Activated B cell treated with CpG ODN at 0.5 μM for 24 hours (primary cell): ENCODE results near the gene CCIN. TPM values are rescaled to one million over a fixed set of nuclear protein-coding genes. Genes with fewer than 3 reads are reported as not detected.

Experiments
- ATAC-seq: fragments of 200-7000 bp; cut with Tn5 transposase; one replicate; pipeline ENCODE4 v1.10.0; 2021; ENCODE audit warnings: low read depth, mild to moderate bottlenecking, moderate library complexity
- CTCF ChIA-PET: fragments of 350-600 bp; sonication (Branson Sonifier 250); formaldehyde crosslinking; loops from one replicate; lab custom pipeline; 2021; ENCODE audit warnings: antibody characterized with exemption; lab: Charles Lee
- POLR2A ChIA-PET: fragments of 350-600 bp; sonication (Branson Sonifier 250); formaldehyde crosslinking; loops from one replicate; lab custom pipeline; 2021; ENCODE audit warnings: antibody characterized with exemption; lab: Charles Lee
- DNase-seq: peaks from one replicate; pipeline ENCODE4 v3.0.0; 2022
- H3K27ac Mint-ChIP-seq: one replicate; pipeline ENCODE4 v1.8.0; 2020; ENCODE audit warnings: mixed read lengths
- H3K27me3 Mint-ChIP-seq: one replicate; pipeline ENCODE4 v1.8.0; 2021; ENCODE audit warnings: mixed read lengths
- H3K36me3 Mint-ChIP-seq: one replicate; pipeline ENCODE4 v1.8.0; 2021; ENCODE audit warnings: low read depth, mixed read lengths
- H3K4me1 Mint-ChIP-seq: one replicate; pipeline ENCODE4 v1.8.0; 2021; ENCODE audit warnings: mixed read lengths
- H3K4me3 Mint-ChIP-seq: one replicate; pipeline ENCODE4 v1.8.0; 2020; ENCODE audit warnings: mild to moderate bottlenecking, mixed read lengths
- H3K9me3 Mint-ChIP-seq: one replicate; pipeline ENCODE4 v1.8.0; 2020; ENCODE audit warnings: mixed read lengths
- CTCF ChIP-seq: fragments of 200-600 bp; IDR thresholded peaks from one replicate; pipeline ENCODE4 v1.8.0; 2022; ENCODE audit warnings: antibody characterized with exemption, mild to moderate bottlenecking
- intact Hi-C: fragments of 100-400 bp; cut with micrococcal nuclease; formaldehyde crosslinking; loops from one replicate; pipeline ENCODE4 v1.15.1; 2024
- total RNA-seq: library from RNA; stranded (reverse); gene quantifications from 2 replicates; pipeline ENCODE4 v1.2.3, GENCODE V29; 2022

Gene CCIN
- total RNA-seq, 1 donor from 2014 or later: not detected

- CTCF ChIA-PET: no interaction called here
- POLR2A ChIA-PET: interaction anchor here (1.5 kb wide), 1 partner anchor 16 kb away, joined by 5 read pairs; no protein-coding TSS in a partner anchor
- H3K9me3 Mint-ChIP-seq: no peaks in the 10 kb centered on the region
Observed at GRCh38 chr9:36161187-36161586, 8.0 kb upstream of the CCIN start.

GRCh38 chr9:36162211-36162738 lies 6.9 kb upstream of the CCIN start:
- no peak for TF ChIP-seq CTCF
- DNase-seq: no peak
- Mint-ChIP-seq H3K27me3 (no peaks in the 10 kb centered on the region), H3K27ac (no peak overlapping the region), H3K36me3 (peaks cover 4% of the 10 kb centered on the region), H3K9me3 (no peaks in the 10 kb centered on the region), H3K4me3 (no peak overlapping the region), H3K4me1 (peaks cover 7% of the 10 kb centered on the region)
- no peak for ATAC-seq
- ChIA-PET CTCF (interaction anchor here (10.6 kb wide), 1 partner anchor 60 kb away, joined by 299 read pairs; no protein-coding TSS in a partner anchor), POLR2A (no interaction called here)
- intact Hi-C loops: no loop called here

More at GRCh38 chr9:36161187-36161586, 8.0 kb upstream of the CCIN start:
- Mint-ChIP-seq H3K4me1 (peaks cover under 1% of the 10 kb centered on the region), H3K27ac (no peak overlapping the region), H3K27me3 (no peaks in the 10 kb centered on the region), H3K36me3 (peaks cover 9% of the 10 kb centered on the region), H3K4me3 (no peak overlapping the region)
- DNase-seq (no peak), ATAC-seq (no peak)
- TF ChIP-seq CTCF: no peak
- intact Hi-C loops: no loop called here

- Mint-ChIP-seq H3K27ac (no peak overlapping the region), H3K27me3 (no peaks in the 10 kb centered on the region), H3K9me3 (no peaks in the 10 kb centered on the region), H3K4me1 (peaks cover 7% of the 10 kb centered on the region), H3K36me3 (peaks cover 4% of the 10 kb centered on the region), H3K4me3 (no peak overlapping the region)
- intact Hi-C loops: no loop called here
- ATAC-seq: no peak
- CTCF ChIA-PET: interaction anchor here (1.8 to 10.6 kb wide), 2 partner anchors 26 to 61 kb away, joined by 7 to 299 read pairs; partner anchors contain the start of gene GLIPR2
- POLR2A ChIA-PET: interaction anchor here (1.3 kb wide), 1 partner anchor 11 kb away, joined by 3 read pairs; no protein-coding TSS in a partner anchor
- TF ChIP-seq CTCF: no peak
- DNase-seq: no peak
Observed at GRCh38 chr9:36163049-36163785, 6.0 kb upstream of the CCIN start.

- H3K36me3 Mint-ChIP-seq: peaks cover 2% of the 10 kb centered on the region
- POLR2A ChIA-PET: interaction anchor here (1.3 kb wide), 1 partner anchor 11 kb away, joined by 3 read pairs; no protein-coding TSS in a partner anchor
- no peaks in the 10 kb centered on the region for H3K27me3 Mint-ChIP-seq
- H3K4me3 Mint-ChIP-seq: no peak overlapping the region
- no peaks in the 10 kb centered on the region for H3K9me3 Mint-ChIP-seq
- DNase-seq (no peak), ATAC-seq (no peak)
- no peak for TF ChIP-seq CTCF
- no peak overlapping the region for H3K27ac Mint-ChIP-seq
- peaks cover 7% of the 10 kb centered on the region for H3K4me1 Mint-ChIP-seq
- CTCF ChIA-PET: interaction anchor here (1.2 to 10.6 kb wide), 3 partner anchors 27 to 140 kb away, joined by 3 to 299 read pairs (median 7); partner anchors contain the start of gene GLIPR2
- intact Hi-C loops: no loop called here
Observed at GRCh38 chr9:36163786-36164170, 5.4 kb upstream of the CCIN start.

- Mint-ChIP-seq H3K36me3 (peaks cover 1% of the 10 kb centered on the region), H3K27me3 (no peaks in the 10 kb centered on the region), H3K9me3 (no peaks in the 10 kb centered on the region), H3K4me3 (no peak overlapping the region), H3K27ac (no peak overlapping the region), H3K4me1 (peaks cover 7% of the 10 kb centered on the region)
- ChIA-PET CTCF (interaction anchor here (0.9 to 10.6 kb wide), 5 partner anchors 21 to 141 kb away, joined by 3 to 299 read pairs (median 7); partner anchors contain the start of gene GLIPR2), POLR2A (interaction anchor here (0.6 to 1.3 kb wide), 3 partner anchors 10 to 1209 kb away, joined by 3 to 4 read pairs (median 3); no protein-coding TSS in a partner anchor)
- ATAC-seq (no peak), DNase-seq (no peak)
- TF ChIP-seq CTCF: no peak
- intact Hi-C loops: no loop called here
Observed at GRCh38 chr9:36164372-36164771, 4.8 kb upstream of the CCIN start.
